ENCODE measurements around the gene ITIH4.
"Not testable (repeated sequence)": the region's sequence is repeated elsewhere in the genome, so short reads cannot be mapped to it uniquely, and the experiment has no call there.

Gene ITIH4

GRCh38 chr3:52781741-52782140 is 48.7 kb downstream of the ITIH4 start:
- no peak for TF ChIP-seq CTCF (conservative IDR thresholded peaks at IDR 0.05; ENCODE audit: low read length)
- no peak for DNase-seq (ENCODE audit: low read depth)
- H3K4me3 ChIP-seq (ENCODE audit: low read length) = no peak overlapping the region

- H3K4me3 ChIP-seq (ENCODE audit: low read length) = no peak overlapping the region
- TF ChIP-seq CTCF (conservative IDR thresholded peaks at IDR 0.05; ENCODE audit: low read length) = no peak
- no peak for DNase-seq (ENCODE audit: low read depth)
Observed at GRCh38 chr3:52779837-52780585, 50.5 kb downstream of the ITIH4 start.

- no peak for TF ChIP-seq CTCF (conservative IDR thresholded peaks at IDR 0.05; ENCODE audit: low read length)
- H3K4me3 ChIP-seq (ENCODE audit: low read length) = no peak overlapping the region
- DNase-seq (ENCODE audit: low read depth) = no peak
Observed at GRCh38 chr3:52779011-52779836, 51.2 kb downstream of the ITIH4 start.

GRCh38 chr3:52777959-52778805 is 52.3 kb downstream of the ITIH4 start:
- DNase-seq (ENCODE audit: low read depth) = no peak
- H3K4me3 ChIP-seq (ENCODE audit: low read length) = no peak overlapping the region
- no peak for TF ChIP-seq CTCF (conservative IDR thresholded peaks at IDR 0.05; ENCODE audit: low read length)

- DNase-seq (ENCODE audit: low read depth) = no peak
- H3K4me3 ChIP-seq (ENCODE audit: low read length) = no peak within 1 kb of the TSS
- TF ChIP-seq CTCF (conservative IDR thresholded peaks at IDR 0.05; ENCODE audit: low read length) = no peak
Observed at GRCh38 chr3:52777127-52777958, 53.1 kb downstream of the ITIH4 start, which contains the start of gene ITIH1. TSS of gene ITIH1 (plus strand) at chr3:52777599. CDS start at chr3:52777616, 17 bp downstream.

- not testable (repeated sequence) for DNase-seq (ENCODE audit: low read depth); H3K4me3 ChIP-seq (ENCODE audit: low read length)
Observed at GRCh38 chr3:52776486-52776885, 54.0 kb downstream of the ITIH4 start.
